Right cardiac atrium (tissue), 5 donors: ENCODE results near the gene PTPRG. TPM values are rescaled to one million over a fixed set of nuclear protein-coding genes. Genes with fewer than 3 reads are reported as not detected.
"Not testable (repeated sequence)": the region's sequence is repeated elsewhere in the genome, so short reads cannot be mapped to it uniquely, and the experiment has no call there.

ENCODE experiments used
- ATAC-seq, 2 donors: fragments of 200-7000 bp; cut with Tn5 transposase; one replicate each; pipeline versions ENCODE4 v1.8.0 to v1.9.1; 2020; ENCODE audit warnings: moderate library complexity in 2 of 2, mild to moderate bottlenecking in 1 of 2
- DNase-seq, 3 donors: peaks; one replicate each; pipeline ENCODE4 v3.0.0-alpha.2; 2020
- H3K27ac ChIP-seq: one replicate; pipeline ENCODE4 v1.5.1; 2013; ENCODE audit warnings: mild to moderate bottlenecking, low read length, control low read depth, moderate library complexity
- H3K27me3 ChIP-seq: one replicate; pipeline ENCODE4 v1.6.1; 2013; ENCODE audit not compliant: control insufficient read depth, insufficient read depth
- H3K4me1 ChIP-seq: one replicate; pipeline ENCODE4 v1.6.1; 2013; ENCODE audit warnings: low read length; ENCODE audit not compliant: control insufficient read depth, insufficient read depth
- H3K4me3 ChIP-seq: one replicate; pipeline ENCODE4 v1.5.1; 2013; ENCODE audit warnings: low read length, control low read depth
- H3K9me3 ChIP-seq: one replicate; pipeline ENCODE4 v1.6.1; 2013; ENCODE audit warnings: low read length; ENCODE audit not compliant: control insufficient read depth
- WGBS: extraction: QIAGEN DNeasy Blood & Tissue Kit; methylation state at CpG from one replicate; pipeline ENCODE4 v1.1.7; 2013; 5-methylcytosine and 5-hydroxymethylcytosine counted together
- intact Hi-C, 4 donors: fragments of 100-400 bp; cut with DNase I; formaldehyde crosslinking; loops; one replicate each; pipeline versions ENCODE4 v1.11.0 to v1.14.0; 2022 to 2023
- polyA plus RNA-seq: library from polyadenylated mRNA; stranded (reverse); fragments of 200-250 nt; gene quantifications from one replicate; pipeline ENCODE4 v1.2.3, GENCODE V29; 2013
- total RNA-seq, 4 donors: library from RNA; stranded (reverse); fragmentation: NEBNext Ultra II Directional; extraction: Animal tissue kit (Norgen Biotek cat#: 25700); gene quantifications; one replicate each; pipeline ENCODE4 v1.2.1, GENCODE V29; 2021
- donor health status: healthy with polysubstance abuse.
- donor health status: DM: no; HTN: yes; CAD: no.
- donor health status: DM: no; HTN: no; CAD: no.
- donor health status: DM: no; HTN: yes; CAD: no; lungs with severe emphysema.
- donor health status: DM: yes; HTN: yes; CAD: no.

The PTPRG gene
- total and polyA plus RNA-seq, 5 donors: 8.6 to 50.7 (median 32.3) TPM

GRCh38 chr3:61702453-61702852, 141.1 kb downstream of the PTPRG start:
- H3K27ac ChIP-seq: no peak overlapping the region
- no peaks in the 10 kb centered on the region for H3K9me3 ChIP-seq
- DNase-seq: no peak
- peaks cover 4% of the 10 kb centered on the region for H3K4me1 ChIP-seq
- H3K4me3 ChIP-seq: no peak overlapping the region
- ATAC-seq: no peak
- no peaks in the 10 kb centered on the region for H3K27me3 ChIP-seq
- 86% methylated on average over 4 of the region's 4 CpGs for WGBS
- intact Hi-C loops: no loop called here

GRCh38 chr3:61704807-61705206, 143.4 kb downstream of the PTPRG start:
- intact Hi-C loops: no loop called here
- H3K27me3 ChIP-seq: no peaks in the 10 kb centered on the region
- no peak overlapping the region for H3K27ac ChIP-seq
- DNase-seq: no peak
- peaks cover 4% of the 10 kb centered on the region for H3K4me1 ChIP-seq
- WGBS: 80% methylated on average over 2 of the region's 2 CpGs
- ATAC-seq: no peak
- H3K4me3 ChIP-seq: no peak overlapping the region
- H3K9me3 ChIP-seq: no peaks in the 10 kb centered on the region

- H3K4me3 ChIP-seq: no peak overlapping the region
- ATAC-seq (no peak), DNase-seq (no peak)
- H3K4me1 ChIP-seq: peaks cover 4% of the 10 kb centered on the region
- 97% methylated on average over 1 of the region's 1 CpG for WGBS
- H3K27ac ChIP-seq: no peak overlapping the region
- H3K27me3 ChIP-seq: no peaks in the 10 kb centered on the region
- intact Hi-C loops: no loop called here
- no peaks in the 10 kb centered on the region for H3K9me3 ChIP-seq
Observed at GRCh38 chr3:61707492-61707891, 146.1 kb downstream of the PTPRG start.

DNA sequence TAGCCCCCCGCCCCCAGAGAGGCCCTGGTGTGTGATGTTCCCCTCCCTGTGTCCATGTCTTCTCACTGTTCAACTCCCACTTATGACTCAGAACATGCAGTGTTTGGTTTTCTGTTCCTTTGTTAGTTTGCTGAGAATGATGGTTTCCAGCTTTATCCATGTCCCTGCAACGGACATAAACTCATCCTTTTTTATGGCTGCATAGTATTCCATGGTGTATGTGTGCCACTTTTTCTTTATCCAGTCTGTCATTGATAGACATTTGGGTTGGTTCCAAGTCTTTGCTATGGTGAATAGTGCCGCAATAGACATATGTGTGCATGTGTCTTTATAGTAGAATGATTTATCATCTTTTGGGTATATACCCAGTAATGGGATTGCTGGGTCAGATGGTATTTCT, 149.5 kb downstream of the PTPRG start:
- H3K4me3 ChIP-seq, H3K4me1 ChIP-seq, H3K27ac ChIP-seq, DNase-seq, H3K9me3 ChIP-seq, H3K27me3 ChIP-seq, intact Hi-C loops, ATAC-seq: not testable (repeated sequence)
- 85% methylated on average over 3 of the region's 3 CpGs for WGBS

- DNase-seq: no peak
- WGBS: 85% methylated on average over 4 of the region's 4 CpGs
- Histone ChIP-seq H3K4me3 (no peak overlapping the region), H3K9me3 (no peaks in the 10 kb centered on the region), H3K27ac (no peak overlapping the region), H3K27me3 (no peaks in the 10 kb centered on the region), H3K4me1 (peaks cover 5% of the 10 kb centered on the region)
- ATAC-seq: no peak
- intact Hi-C loops: no loop called here
Observed at GRCh38 chr3:61714225-61714624, 152.9 kb downstream of the PTPRG start.

DNA sequence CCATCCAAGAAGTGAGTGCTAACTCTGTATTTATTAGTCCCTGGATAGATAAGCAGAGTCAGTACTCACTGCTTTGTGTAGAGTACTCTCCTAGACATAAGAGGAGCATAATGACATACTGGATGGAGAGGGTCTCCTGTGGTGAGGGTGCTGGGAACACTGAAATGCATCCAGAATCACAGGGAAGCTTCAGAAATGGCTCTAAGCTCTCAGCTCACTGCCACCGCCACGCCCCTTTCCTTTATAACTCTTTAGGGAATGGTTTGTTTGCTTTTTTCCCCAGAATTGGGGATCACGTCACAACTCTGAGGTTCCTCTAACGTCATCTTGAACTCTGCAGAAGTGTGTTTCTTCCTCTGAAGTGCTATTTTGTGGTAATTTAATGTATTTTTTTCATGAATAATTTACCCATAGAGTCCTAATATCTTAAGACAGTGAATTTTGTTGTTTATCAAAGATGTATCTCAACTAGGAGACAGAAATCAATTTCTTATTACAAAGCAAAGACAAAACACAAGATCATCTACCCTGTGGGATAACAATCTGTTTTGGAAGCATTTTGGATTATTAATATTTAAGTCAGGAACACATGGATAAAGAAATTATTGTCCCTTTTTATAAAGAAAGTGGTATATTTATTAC, 154.6 kb downstream of the PTPRG start:
- DNase-seq (no peak), ATAC-seq (no peak)
- Histone ChIP-seq H3K9me3 (no peaks in the 10 kb centered on the region), H3K27me3 (no peaks in the 10 kb centered on the region), H3K4me1 (peaks cover 9% of the 10 kb centered on the region), H3K27ac (no peak overlapping the region), H3K4me3 (no peak overlapping the region)
- WGBS: 88% methylated on average over 4 of the region's 4 CpGs
- intact Hi-C loops: no loop called here

DNA sequence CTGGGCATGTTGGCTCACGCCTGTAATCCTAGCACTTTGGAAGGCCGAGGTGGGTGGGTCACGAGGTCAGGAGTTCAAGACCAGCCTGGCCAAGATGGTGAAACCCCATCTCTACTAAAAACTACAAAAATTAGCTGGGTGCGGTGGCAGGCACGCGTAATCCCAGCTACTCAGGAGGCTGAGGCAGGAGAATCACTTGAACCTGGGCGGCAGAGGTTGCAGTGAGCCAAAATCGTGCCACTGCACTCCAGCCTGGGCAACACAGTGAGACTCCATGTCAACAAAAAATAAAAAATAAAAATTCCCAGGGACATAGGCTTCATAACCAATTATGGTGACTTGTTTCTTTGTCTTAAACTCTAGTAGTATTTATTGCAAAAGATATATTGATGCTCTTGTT, 155.3 kb downstream of the PTPRG start:
- intact Hi-C loops, H3K9me3 ChIP-seq, H3K27me3 ChIP-seq, ATAC-seq, H3K4me1 ChIP-seq, DNase-seq, H3K4me3 ChIP-seq, H3K27ac ChIP-seq: not testable (repeated sequence)
- 88% methylated on average over 8 of the region's 8 CpGs for whole genome bisulfite sequencing

GRCh38 chr3:61718565-61718964, 157.2 kb downstream of the PTPRG start:
- Histone ChIP-seq H3K27me3 (no peaks in the 10 kb centered on the region), H3K4me3 (no peak overlapping the region), H3K4me1 (peaks cover 9% of the 10 kb centered on the region), H3K27ac (no peak overlapping the region), H3K9me3 (no peaks in the 10 kb centered on the region)
- no peak for DNase-seq
- ATAC-seq: no peak
- 88% methylated on average over 3 of the region's 3 CpGs for WGBS
- intact Hi-C loops: no loop called here

GRCh38 chr3:61719278-61719977, 158.1 kb downstream of the PTPRG start:
- DNase-seq (peak in 2 of 3 donors; percentile 50 to 59), ATAC-seq (peak; percentile 76 to 81)
- Histone ChIP-seq H3K9me3 (no peaks in the 10 kb centered on the region), H3K27me3 (no peaks in the 10 kb centered on the region), H3K4me1 (peaks cover 11% of the 10 kb centered on the region), H3K4me3 (no peak overlapping the region), H3K27ac (peak overlapping the region; percentile 5)
- WGBS: 51% methylated on average over 8 of the region's 8 CpGs
- intact Hi-C loops: no loop called here

GRCh38 chr3:61723038-61723437, 161.7 kb downstream of the PTPRG start:
- Histone ChIP-seq H3K27me3 (no peaks in the 10 kb centered on the region), H3K9me3 (no peaks in the 10 kb centered on the region), H3K4me3 (no peak overlapping the region), H3K27ac (no peak overlapping the region), H3K4me1 (peaks cover 14% of the 10 kb centered on the region)
- no peak for ATAC-seq
- DNase-seq: no peak
- intact Hi-C loops: loop anchor here in 1 of 4 donors (10.0 kb wide), 1 partner anchor 158 kb away; the partner anchor contains the start of gene PTPRG

DNA sequence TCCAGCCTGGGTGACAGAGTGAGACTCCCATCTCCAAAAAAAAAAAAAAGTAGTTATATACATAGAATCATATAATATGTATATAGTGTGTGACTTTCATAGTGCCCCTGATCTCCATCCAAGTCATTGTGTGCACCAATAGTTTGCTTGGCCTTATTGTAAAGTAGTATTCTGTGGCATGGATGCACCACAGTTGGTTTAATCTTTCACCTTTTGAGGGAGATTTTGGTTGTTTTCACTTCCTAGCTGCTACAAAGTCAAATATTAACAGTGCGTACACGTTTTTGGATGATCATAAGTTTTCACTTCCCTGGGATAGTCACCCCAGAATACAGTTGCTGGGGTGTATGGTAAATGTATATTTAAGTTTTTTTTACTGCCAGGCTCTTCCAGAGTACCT, 162.8 kb downstream of the PTPRG start:
- DNase-seq: no peak
- 88% methylated on average over 2 of the region's 2 CpGs for WGBS

More for the DNA sequence above, 162.8 kb downstream of the PTPRG start:
- Histone ChIP-seq H3K4me3 (no peak overlapping the region), H3K27ac (no peak overlapping the region), H3K27me3 (no peaks in the 10 kb centered on the region), H3K9me3 (no peaks in the 10 kb centered on the region), H3K4me1 (peaks cover 13% of the 10 kb centered on the region)
- no peak for ATAC-seq
- intact Hi-C loops: loop anchor here in 1 of 4 donors (10.0 kb wide), 1 partner anchor 159 kb away; the partner anchor contains the start of gene PTPRG
